SK-MEL-5 (cell line): ENCODE results near the gene RBMY1B. TPM values are rescaled to one million over a fixed set of nuclear protein-coding genes. Genes with fewer than 3 reads are reported as not detected.
"Not testable (repeated sequence)": the region's sequence is repeated elsewhere in the genome, so short reads cannot be mapped to it uniquely, and the experiment has no call there.

Source experiments
- DNase-seq: peaks from one replicate; pipeline ENCODE4 v3.0.0-alpha.2; 2016; ENCODE audit warnings: low read depth, low spot score
- in situ Hi-C: cut with HindIII; loops from 2 replicates; pipeline ENCODE4 v1.10.0; 2016; ENCODE audit warnings: low sequenced_read_pairs, high pct_unique_total_duplicates, low pct_unique_long_range_greater_than_20kb
- polyA plus RNA-seq, 2 experiments: library from polyadenylated mRNA; depleted of rRNA; stranded (reverse); fragments of >200 nt; gene quantifications; 2 replicates each; pipeline ENCODE4 v1.2.3, GENCODE V29; 2015
- total RNA-seq: library from RNA; depleted of rRNA; stranded (reverse); fragments of >200 nt; shearing (Covaris generic); gene quantifications from 2 replicates; pipeline ENCODE4 v1.2.3, GENCODE V29; 2014; rRNA removed

RBMY1B gene
- total RNA-seq = not detected in 2 replicates
- not detected in 2 replicates for polyA plus RNA-seq (2015; cell fraction: cytosol; rRNA removed)
- polyA plus RNA-seq (2015; cell fraction: nucleus; rRNA removed) = not detected in 2 replicates

DNA sequence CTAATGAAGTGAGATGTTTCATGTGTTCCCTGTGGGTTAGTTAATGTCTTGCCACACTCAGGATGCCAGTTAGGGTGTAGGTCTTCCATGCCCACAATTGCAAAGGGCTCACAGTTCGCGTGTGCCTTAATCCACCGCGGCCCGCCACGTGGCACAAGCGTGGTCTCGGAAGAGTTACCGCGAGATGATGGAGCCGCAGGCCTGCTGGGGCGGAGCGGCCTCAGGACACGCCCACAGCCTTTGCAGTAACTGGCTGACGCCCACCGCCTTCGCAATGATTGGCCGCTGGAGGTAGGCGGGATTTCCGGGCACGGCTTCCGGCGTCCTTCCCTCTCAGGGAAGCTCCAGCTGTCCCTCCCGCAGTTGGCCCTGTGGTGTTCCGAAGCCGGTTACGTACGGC, at the start of gene RBMY1B:
RBMY1B (plus strand) TSS at position 301 of the 400 bp plus-strand sequence. CDS start 2,013 bp downstream, outside the sequence.
- in situ Hi-C loops, DNase-seq: not testable (repeated sequence)

DNA sequence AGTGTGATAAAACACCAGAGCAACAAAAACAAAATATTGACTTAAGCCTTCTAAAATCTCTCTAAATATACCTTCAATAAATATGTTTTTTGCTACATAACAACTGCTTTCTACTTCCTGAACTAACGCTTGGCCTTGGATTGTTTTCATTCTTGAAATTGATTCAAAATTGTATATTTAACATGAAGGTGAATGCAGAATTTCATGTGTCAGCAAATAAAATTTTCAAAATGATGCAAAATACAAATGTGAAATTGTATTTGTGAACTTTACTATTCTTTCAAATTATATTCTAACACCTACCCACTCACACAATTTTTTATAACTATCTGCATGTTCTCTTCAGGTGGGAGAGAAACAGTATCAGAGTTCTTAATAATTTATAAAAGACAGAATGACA, 48.2 kb upstream of the RBMY1B start:
- in situ Hi-C loops, DNase-seq: not testable (repeated sequence)

DNA sequence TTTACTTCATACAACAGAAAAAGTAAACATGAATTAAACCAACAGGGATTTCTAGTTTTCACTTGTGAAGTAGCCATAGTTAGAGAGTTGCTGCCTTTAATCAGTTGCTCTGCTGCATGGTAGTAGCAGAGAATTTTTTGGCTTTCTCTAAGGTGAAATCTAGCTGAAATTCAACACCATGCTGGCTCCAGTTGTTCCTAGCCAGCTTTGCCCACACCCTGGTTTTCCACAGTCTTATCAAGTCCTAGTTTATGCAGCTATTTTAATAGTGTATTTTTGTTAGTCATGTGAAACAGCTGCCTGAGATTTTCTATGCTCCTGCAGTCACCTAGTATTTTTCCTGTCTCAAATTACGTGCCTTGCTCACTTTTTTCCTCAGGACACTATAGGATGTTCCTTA, 28.2 kb upstream of the RBMY1B start:
- no peak for DNase-seq
- in situ Hi-C loops = no loop called here

DNA sequence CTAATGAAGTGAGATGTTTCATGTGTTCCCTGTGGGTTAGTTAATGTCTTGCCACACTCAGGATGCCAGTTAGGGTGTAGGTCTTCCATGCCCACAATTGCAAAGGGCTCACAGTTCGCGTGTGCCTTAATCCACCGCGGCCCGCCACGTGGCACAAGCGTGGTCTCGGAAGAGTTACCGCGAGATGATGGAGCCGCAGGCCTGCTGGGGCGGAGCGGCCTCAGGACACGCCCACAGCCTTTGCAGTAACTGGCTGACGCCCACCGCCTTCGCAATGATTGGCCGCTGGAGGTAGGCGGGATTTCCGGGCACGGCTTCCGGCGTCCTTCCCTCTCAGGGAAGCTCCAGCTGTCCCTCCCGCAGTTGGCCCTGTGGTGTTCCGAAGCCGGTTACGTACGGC, 23.4 kb downstream of the RBMY1B start, which contains the start of gene RBMY1A1:
RBMY1A1 (plus strand) TSS at position 301 of the 400 bp plus-strand sequence. CDS start 2,013 bp downstream, outside the sequence.
- in situ Hi-C loops, DNase-seq: not testable (repeated sequence)

DNA sequence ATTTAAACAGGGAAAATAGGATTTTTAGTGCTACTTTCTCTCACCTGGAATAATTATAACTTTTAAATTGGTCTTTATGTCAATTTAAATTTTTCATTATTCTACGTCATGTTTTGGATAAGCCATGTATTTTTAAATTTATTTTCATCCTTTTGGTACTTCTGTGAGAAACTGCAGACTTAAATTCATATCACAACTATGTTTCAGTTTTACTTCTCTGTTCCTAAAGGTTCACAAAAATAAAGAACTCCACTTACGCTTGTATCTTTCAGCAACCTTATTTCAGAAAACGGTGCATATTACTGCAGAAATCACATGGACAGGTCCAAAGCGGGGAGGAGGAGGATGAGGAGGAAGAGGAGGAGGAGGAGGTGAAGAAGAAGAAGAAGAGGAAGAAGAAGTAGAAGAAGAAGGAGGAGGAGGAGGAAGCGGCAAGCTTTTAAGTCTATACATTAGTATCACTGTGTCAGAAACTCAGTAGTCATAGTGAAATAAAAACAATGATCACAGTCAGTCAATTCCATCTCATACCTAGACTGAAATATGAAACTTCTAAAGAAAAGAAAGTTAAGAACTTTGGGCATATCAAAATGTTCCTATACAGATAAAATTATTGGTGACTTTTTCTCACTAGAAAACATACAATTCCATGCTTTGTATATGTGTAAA, 48.3 kb downstream of the RBMY1B start:
- DNase-seq, in situ Hi-C loops: not testable (repeated sequence)

Other genes starting within 250 kb of the RBMY1B start
- gene RBMY1A1, start 23.5 kb downstream of the RBMY1B start, total RNA-seq = not detected in 2 replicates